ENCODE measurements around the gene TRAPPC2B. TPM values are rescaled to one million over a fixed set of nuclear protein-coding genes. Genes with fewer than 3 reads are reported as not detected.

TRAPPC2B gene
- total and polyA plus RNA-seq, 2 of the 13 experiments (the other 11 are each of a cell fraction or from before 2014, with no cell fraction given) = 13.3 to 17.7 TPM

DNA sequence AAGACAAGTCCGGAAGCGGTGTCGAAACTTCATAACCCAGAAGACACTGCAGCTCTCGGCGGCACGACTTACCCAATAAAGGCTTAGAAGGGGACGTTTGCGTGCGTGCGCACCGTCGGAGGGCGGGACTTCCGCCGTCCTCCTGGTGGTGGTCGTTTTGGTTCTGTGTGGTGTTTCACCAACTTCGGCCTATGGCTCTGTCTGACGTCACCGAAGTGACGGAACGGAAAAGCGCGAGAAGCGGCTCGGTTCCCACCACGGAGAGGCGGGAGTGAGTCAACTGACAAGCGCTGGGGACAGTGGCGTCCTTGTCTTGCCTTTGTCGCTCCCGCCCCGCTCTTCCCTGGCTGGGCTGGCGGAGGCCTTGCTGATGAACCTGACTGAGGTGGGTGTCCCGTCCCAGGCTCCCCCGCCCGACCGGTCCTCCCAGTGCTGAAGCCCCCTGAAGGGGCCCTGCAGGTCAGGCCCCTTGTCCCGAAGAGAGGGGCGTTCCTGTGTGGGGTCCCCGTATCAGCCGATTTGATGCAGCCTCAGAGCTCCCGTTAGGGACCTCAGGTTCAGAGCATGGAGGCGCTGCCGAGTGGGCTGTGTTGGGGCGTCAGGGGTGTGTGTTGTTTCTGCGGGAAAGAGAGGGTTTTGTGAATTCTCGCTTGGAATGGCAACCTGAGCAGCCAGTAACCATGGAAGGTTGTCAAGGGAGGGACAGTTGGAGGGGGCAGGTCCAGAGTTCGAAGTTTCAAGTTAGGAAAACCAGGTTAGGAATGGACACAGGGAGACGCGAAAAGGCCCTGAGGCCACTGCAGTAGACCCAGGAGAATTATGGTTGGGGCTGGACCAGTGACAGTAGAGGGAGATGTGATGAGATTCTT lies 26.6 kb downstream of the TRAPPC2B start, which contains the start of gene ZNF548 (continued):
- TF ChIP-seq RBFOX2 (IDR thresholded peaks at IDR 0.05; ENCODE audit: low read depth, low read length) (peak; percentile 71), ZNF703 (CRISPR knock-in tag; IDR thresholded peaks at IDR 0.05; ENCODE audit: borderline replicate concordance) (no peak), CEBPG (CRISPR knock-in tag; IDR thresholded peaks at IDR 0.05) (peak; percentile 83), JUN (CRISPR knock-in tag; IDR thresholded peaks at IDR 0.05) (no peak; the same call in 1 of the 2 replicates), HCFC1 (IDR thresholded peaks at IDR 0.05; ENCODE audit: low read depth, low read length) (peak; percentile 87), ZNF790 (CRISPR knock-in tag; IDR thresholded peaks at IDR 0.05; ENCODE audit: borderline replicate concordance) (no peak), ZNF569 (CRISPR knock-in tag; IDR thresholded peaks at IDR 0.05; ENCODE audit: borderline replicate concordance) (no peak), ZNF234 (CRISPR knock-in tag; conservative IDR thresholded peaks at IDR 0.05) (0 out of 2 replicates have a peak, but pooled peaks have one; percentile 24), ZNF207 (IDR thresholded peaks at IDR 0.05; ENCODE audit: borderline replicate concordance) (no peak), YEATS4 (CRISPR knock-in tag; IDR thresholded peaks at IDR 0.05; ENCODE audit: borderline replicate concordance) (peak; percentile 40), AGO1 (IDR thresholded peaks at IDR 0.05; ENCODE audit: low read depth, low read length, poor library complexity, severe bottlenecking) (peak; percentile 74), GFI1 (CRISPR knock-in tag; IDR thresholded peaks at IDR 0.05; ENCODE audit: borderline replicate concordance) (no peak), ZKSCAN8 (CRISPR knock-in tag; IDR thresholded peaks at IDR 0.05; ENCODE audit: borderline replicate concordance) (no peak), ZNF441 (CRISPR knock-in tag; IDR thresholded peaks at IDR 0.05; ENCODE audit: borderline replicate concordance) (no peak)
- TF ChIP-seq, protein P1, sequence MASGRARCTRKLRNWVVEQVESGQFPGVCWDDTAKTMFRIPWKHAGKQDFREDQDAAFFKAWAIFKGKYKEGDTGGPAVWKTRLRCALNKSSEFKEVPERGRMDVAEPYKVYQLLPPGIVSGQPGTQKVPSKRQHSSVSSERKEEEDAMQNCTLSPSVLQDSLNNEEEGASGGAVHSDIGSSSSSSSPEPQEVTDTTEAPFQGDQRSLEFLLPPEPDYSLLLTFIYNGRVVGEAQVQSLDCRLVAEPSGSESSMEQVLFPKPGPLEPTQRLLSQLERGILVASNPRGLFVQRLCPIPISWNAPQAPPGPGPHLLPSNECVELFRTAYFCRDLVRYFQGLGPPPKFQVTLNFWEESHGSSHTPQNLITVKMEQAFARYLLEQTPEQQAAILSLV (CRISPR knock-in tag; IDR thresholded peaks at IDR 0.05; ENCODE audit: borderline replicate concordance) = no peak
- TF ChIP-seq, protein P2, sequence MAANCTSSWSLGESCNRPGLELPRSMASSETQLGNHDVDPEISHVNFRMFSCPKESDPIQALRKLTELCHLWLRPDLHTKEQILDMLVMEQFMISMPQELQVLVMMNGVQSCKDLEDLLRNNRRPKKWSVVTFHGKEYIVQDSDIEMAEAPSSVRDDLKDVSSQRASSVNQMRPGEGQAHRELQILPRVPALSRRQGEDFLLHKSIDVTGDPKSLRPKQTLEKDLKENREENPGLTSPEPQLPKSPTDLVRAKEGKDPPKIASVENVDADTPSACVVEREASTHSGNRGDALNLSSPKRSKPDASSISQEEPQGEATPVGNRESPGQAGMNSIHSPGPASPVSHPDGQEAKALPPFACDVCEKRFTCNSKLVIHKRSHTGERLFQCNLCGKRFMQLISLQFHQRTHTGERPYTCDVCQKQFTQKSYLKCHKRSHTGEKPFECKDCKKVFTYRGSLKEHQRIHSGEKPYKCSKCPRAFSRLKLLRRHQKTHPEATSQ (CRISPR knock-in tag; IDR thresholded peaks at IDR 0.05; ENCODE audit: borderline replicate concordance) = no peak
- TF ChIP-seq, protein P3, sequence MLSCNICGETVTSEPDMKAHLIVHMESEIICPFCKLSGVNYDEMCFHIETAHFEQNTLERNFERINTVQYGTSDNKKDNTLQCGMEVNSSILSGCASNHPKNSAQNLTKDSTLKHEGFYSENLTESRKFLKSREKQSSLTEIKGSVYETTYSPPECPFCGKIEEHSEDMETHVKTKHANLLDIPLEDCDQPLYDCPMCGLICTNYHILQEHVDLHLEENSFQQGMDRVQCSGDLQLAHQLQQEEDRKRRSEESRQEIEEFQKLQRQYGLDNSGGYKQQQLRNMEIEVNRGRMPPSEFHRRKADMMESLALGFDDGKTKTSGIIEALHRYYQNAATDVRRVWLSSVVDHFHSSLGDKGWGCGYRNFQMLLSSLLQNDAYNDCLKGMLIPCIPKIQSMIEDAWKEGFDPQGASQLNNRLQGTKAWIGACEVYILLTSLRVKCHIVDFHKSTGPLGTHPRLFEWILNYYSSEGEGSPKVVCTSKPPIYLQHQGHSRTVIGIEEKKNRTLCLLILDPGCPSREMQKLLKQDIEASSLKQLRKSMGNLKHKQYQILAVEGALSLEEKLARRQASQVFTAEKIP (CRISPR knock-in tag; IDR thresholded peaks at IDR 0.05; ENCODE audit: borderline replicate concordance) = no peak
- TF ChIP-seq, protein P4, sequence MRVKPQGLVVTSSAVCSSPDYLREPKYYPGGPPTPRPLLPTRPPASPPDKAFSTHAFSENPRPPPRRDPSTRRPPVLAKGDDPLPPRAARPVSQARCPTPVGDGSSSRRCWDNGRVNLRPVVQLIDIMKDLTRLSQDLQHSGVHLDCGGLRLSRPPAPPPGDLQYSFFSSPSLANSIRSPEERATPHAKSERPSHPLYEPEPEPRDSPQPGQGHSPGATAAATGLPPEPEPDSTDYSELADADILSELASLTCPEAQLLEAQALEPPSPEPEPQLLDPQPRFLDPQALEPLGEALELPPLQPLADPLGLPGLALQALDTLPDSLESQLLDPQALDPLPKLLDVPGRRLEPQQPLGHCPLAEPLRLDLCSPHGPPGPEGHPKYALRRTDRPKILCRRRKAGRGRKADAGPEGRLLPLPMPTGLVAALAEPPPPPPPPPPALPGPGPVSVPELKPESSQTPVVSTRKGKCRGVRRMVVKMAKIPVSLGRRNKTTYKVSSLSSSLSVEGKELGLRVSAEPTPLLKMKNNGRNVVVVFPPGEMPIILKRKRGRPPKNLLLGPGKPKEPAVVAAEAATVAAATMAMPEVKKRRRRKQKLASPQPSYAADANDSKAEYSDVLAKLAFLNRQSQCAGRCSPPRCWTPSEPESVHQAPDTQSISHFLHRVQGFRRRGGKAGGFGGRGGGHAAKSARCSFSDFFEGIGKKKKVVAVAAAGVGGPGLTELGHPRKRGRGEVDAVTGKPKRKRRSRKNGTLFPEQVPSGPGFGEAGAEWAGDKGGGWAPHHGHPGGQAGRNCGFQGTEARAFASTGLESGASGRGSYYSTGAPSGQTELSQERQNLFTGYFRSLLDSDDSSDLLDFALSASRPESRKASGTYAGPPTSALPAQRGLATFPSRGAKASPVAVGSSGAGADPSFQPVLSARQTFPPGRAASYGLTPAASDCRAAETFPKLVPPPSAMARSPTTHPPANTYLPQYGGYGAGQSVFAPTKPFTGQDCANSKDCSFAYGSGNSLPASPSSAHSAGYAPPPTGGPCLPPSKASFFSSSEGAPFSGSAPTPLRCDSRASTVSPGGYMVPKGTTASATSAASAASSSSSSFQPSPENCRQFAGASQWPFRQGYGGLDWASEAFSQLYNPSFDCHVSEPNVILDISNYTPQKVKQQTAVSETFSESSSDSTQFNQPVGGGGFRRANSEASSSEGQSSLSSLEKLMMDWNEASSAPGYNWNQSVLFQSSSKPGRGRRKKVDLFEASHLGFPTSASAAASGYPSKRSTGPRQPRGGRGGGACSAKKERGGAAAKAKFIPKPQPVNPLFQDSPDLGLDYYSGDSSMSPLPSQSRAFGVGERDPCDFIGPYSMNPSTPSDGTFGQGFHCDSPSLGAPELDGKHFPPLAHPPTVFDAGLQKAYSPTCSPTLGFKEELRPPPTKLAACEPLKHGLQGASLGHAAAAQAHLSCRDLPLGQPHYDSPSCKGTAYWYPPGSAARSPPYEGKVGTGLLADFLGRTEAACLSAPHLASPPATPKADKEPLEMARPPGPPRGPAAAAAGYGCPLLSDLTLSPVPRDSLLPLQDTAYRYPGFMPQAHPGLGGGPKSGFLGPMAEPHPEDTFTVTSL (CRISPR knock-in tag; IDR thresholded peaks at IDR 0.05; ENCODE audit: borderline replicate concordance) = no peak
